ENCODE data around the gene KPNB1. TPM values are rescaled to one million over a fixed set of nuclear protein-coding genes. Genes with fewer than 3 reads are reported as not detected.
A peak's percentile ranks its signal among the peaks of the same experiment; 100 is the strongest.

The KPNB1 gene
- polyA plus RNA-seq, 5 donors, result 183 to 266 (median 224) TPM

DNA sequence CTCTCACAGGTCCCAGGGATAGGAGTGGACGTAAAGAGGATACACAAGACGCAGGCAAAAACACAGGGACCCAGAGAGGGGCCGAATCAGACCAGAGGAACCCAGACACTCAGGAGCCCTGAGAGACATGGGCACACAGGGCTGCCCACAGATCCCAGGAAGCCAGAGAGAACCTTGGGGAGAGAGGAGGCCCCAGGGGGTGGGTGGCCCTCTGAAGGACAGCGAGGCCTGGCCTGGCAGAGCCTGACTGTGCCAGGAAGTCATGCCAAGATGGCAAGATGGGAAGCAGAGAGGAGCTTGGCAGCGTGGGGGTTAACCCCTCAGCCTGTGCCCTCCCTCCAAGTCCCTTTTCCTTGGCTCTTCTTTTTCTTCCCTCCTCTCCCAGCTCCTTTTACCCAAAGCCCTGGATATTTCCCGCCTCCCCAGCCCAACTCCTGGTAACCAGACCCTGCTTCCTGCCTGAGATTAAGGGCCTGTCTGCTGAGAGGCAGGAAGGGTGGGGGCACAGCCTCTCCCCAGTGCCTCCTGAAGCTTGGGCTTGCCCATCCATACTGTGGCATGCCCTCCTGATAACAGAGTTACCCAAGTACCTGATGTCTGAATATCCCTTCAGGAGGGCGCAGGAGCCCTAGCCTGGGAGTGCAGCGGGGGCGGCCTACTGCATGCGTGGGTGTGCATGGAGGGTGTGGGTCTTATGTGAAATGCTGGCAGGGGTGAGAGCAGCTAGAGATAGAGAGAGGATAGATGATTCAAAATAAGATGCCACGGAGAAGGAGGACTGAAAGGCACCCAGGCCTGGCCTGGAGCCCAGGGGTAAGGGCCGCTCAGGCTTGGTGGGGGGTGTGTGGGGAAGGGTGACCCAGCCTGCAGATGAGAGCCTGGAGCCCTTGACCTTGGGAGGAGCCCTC lies 77.3 kb downstream of the KPNB1 start:
- no peak for DNase-seq

- no peak for DNase-seq
Observed at GRCh38 chr17:47727704-47728036, 78.0 kb downstream of the KPNB1 start.

DNA sequence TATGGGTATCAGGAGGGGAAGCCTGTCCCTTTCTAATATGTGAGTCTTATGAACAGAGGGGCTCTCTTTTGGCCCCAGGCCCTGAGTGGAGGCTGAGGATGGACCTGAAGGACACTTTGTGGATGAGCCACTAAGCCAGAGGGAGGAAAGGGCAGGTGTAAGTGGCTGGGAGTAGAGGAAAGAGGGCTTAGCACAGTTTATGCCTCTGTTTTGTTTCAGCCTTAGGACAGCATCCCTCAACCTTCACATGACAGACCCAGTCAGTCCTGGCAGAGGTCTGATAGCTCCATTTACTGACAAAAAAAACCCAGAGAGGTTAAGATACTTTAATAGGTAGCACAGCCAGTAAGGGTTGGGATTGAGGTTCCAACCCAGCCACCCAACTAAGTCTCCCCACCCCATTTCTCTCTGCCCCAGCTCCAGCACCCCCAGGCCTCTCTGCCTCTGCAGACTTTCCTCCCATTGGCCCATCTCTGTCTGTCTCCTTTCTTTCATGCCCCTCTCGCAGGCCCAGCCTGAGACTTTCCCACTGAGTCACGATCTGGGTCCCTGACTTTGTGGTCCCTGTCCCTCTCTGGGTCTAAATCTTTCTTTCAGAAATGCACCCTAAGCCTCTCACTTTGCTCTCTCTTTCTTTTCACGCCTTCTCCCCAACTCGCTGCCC lies 78.6 kb downstream of the KPNB1 start:
- no peak for DNase-seq

- DNase-seq, result no peak
Observed at GRCh38 chr17:47729476-47729875, 79.8 kb downstream of the KPNB1 start.

DNA sequence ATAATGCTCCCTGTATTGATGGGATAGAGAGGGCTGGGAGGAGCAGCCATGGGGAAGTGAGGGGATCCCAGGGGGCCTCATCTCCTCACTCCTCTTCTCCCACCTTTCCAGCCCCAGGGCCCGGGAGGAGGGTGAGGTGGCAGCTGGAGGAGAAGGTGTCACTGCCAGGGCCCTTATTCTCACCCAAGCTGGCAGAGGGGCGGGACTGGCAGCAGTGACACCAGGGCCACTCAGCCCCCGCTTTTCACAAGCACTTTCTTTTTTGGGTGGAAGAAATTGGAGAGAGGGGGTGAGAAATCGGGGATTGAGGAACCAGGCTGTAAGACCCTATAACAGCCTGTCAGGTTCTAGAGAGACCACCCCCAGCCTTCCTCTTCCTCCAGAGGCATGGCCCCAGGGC lies 81.0 kb downstream of the KPNB1 start:
- DNase-seq, result no peak

DNA sequence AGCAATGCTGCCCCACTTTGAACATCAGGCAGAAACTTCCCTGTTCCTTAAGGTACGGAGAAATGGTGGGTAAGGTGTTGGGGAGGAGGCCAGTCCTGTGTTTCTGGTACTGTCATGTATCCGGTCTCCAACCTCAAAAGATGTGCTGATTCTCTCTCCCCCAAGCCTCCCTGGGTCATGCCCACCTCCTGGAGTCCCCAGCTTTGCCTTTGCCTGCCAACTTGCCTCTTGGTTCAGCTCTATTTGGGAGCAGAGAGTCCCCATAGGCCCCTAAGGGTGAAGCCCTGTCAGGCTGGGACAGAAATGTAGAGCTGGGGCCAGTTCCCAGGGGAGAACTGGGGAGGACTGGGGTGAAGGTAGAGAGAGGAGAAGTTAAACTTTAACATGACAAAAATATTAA lies 81.7 kb downstream of the KPNB1 start:
- no peak for DNase-seq

GRCh38 chr17:47732399-47733046 lies 82.8 kb downstream of the KPNB1 start:
- no peak for DNase-seq

- peak; percentile 25 to 32 for DNase-seq
Observed at GRCh38 chr17:47733047-47733673, 83.4 kb downstream of the KPNB1 start, which contains the start of gene TBX21. TBX21 (plus strand) TSS chr17:47733236; CDS start chr17:47733455, 219 bp downstream.

DNA sequence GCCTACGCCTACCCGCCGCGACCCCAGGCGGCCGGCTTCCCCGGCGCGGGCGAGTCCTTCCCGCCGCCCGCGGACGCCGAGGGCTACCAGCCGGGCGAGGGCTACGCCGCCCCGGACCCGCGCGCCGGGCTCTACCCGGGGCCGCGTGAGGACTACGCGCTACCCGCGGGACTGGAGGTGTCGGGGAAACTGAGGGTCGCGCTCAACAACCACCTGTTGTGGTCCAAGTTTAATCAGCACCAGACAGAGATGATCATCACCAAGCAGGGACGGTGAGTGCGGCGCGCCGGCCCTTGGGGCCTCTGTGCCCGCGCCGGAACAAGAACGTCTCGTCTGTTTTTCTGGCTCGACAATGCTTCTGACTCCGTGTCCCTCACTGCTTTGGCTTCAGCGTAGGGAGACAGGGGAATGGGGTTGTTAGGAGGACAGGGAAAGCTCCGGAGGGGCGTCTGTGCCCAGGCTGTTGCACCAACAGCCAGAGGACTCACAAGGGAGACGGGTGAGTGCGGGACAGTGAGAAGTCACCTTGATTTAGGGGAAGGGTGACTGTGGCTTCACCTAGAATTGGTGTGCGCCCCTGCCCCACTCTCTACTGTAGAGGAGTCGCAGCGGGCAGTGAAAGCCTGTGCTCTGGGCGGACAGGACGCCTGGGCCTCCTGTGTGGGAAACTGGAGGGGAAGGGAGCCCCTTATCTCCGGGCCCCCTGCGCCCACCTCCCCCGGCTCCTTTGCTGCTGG lies 84.1 kb downstream of the KPNB1 start:
- DNase-seq, result no peak

GRCh38 chr17:47735139-47735464 lies 85.4 kb downstream of the KPNB1 start:
- DNase-seq, result no peak

Other genes starting within 250 kb of the KPNB1 start
- 100 to 1,000 TPM; 122 to 226 (median 172) TPM for gene NPEPPS, start 118.8 kb upstream of the KPNB1 start, polyA plus RNA-seq (ENCODE audit: insufficient read depth in 1 of 5, insufficient read length in 5 of 5, low replicate concordance in 1 of 5)
- gene TBKBP1, start 44.2 kb downstream of the KPNB1 start, polyA plus RNA-seq (ENCODE audit: insufficient read depth in 1 of 5, insufficient read length in 5 of 5, low replicate concordance in 1 of 5), result 10 to 100 TPM; 19.4 to 32.4 (median 29.4) TPM
- gene TBX21, start 83.3 kb downstream of the KPNB1 start, polyA plus RNA-seq (ENCODE audit: insufficient read depth in 1 of 5, insufficient read length in 5 of 5, low replicate concordance in 1 of 5), result under 1 TPM; 0.09 to 0.64 (median 0.27) TPM
- gene OSBPL7, start 171.9 kb downstream of the KPNB1 start, polyA plus RNA-seq (ENCODE audit: insufficient read depth in 1 of 5, insufficient read length in 5 of 5, low replicate concordance in 1 of 5), result 10 to 100 TPM; 12.1 to 21.8 (median 17.5) TPM
- gene MRPL10, start 181.6 kb downstream of the KPNB1 start, polyA plus RNA-seq (ENCODE audit: insufficient read depth in 1 of 5, insufficient read length in 5 of 5, low replicate concordance in 1 of 5), result 10 to 100 TPM; 45.2 to 51.7 (median 49.0) TPM
- 10 to 100 TPM in 3 of 5 donors, 1 to 10 TPM in 2; 3.7 to 19.3 (median 12.8) TPM for gene LRRC46, start 181.8 kb downstream of the KPNB1 start, polyA plus RNA-seq (ENCODE audit: insufficient read depth in 1 of 5, insufficient read length in 5 of 5, low replicate concordance in 1 of 5)
- 10 to 100 TPM; 32.5 to 52.4 (median 41.7) TPM for gene SCRN2, start 191.4 kb downstream of the KPNB1 start, polyA plus RNA-seq (ENCODE audit: insufficient read depth in 1 of 5, insufficient read length in 5 of 5, low replicate concordance in 1 of 5)
- gene SP6, start 201.2 kb downstream of the KPNB1 start, polyA plus RNA-seq (ENCODE audit: insufficient read depth in 1 of 5, insufficient read length in 5 of 5, low replicate concordance in 1 of 5), result 1 to 10 TPM; 3.5 to 6.3 (median 4.3) TPM
- gene SP2, start 246.3 kb downstream of the KPNB1 start, polyA plus RNA-seq (ENCODE audit: insufficient read depth in 1 of 5, insufficient read length in 5 of 5, low replicate concordance in 1 of 5), result 10 to 100 TPM; 19.9 to 24.5 (median 21.0) TPM

Measured in right lung (tissue), 5 donors.